Breast epithelium (tissue), 4 donors: ENCODE results near the gene AGBL1. TPM values are rescaled to one million over a fixed set of nuclear protein-coding genes. Genes with fewer than 3 reads are reported as not detected.

Source experiments
- DNase-seq, 2 donors: peaks; one replicate each; pipeline ENCODE4 v3.0.0-alpha.2; 2019; ENCODE audit warnings: low spot score in 2 of 2
- H3K27ac ChIP-seq, 2 donors: fragments of 200-600 bp; sonication (generic) in 1 of 2; one replicate each; pipeline ENCODE4 v1.5.1; 2016 to 2019; ENCODE audit warnings: mild to moderate bottlenecking in 1 of 2
- H3K27me3 ChIP-seq, 2 donors: fragments of 200-600 bp; sonication (generic) in 1 of 2; one replicate each; pipeline versions ENCODE4 v1.5.1 to v1.6.0; 2017 to 2019; ENCODE audit warnings: control low read depth in 1 of 2, mild to moderate bottlenecking in 1 of 2
- H3K36me3 ChIP-seq: fragments of 200-600 bp; one replicate; pipeline ENCODE4 v1.5.1; 2019
- H3K4me1 ChIP-seq, 2 donors: fragments of 200-600 bp; sonication (generic); one replicate each; pipeline ENCODE4 v1.5.1; 2016 to 2019; ENCODE audit warnings: control low read depth in 1 of 2
- H3K4me3 ChIP-seq, 3 donors: fragments of 200-600 bp; sonication (generic); 1 replicate in 2 of 3; 2 replicates in 1 of 3; pipeline ENCODE4 v1.5.1; 2016 to 2019; ENCODE audit warnings: mild to moderate bottlenecking in 3 of 3, moderate library complexity in 2 of 3
- H3K9me3 ChIP-seq, 2 donors: fragments of 200-600 bp; sonication (generic) in 1 of 2; one replicate each; pipeline ENCODE4 v1.5.1; 2016 to 2019; ENCODE audit warnings: control low read depth in 1 of 2
- POLR2A ChIP-seq: fragments of 450-650 bp; IDR thresholded peaks from one replicate; pipeline ENCODE4 v1.6.1; 2016; ENCODE audit warnings: antibody characterized with exemption, mild to moderate bottlenecking, moderate library complexity
- POLR2AphosphoS5 ChIP-seq, 3 donors: sonication (generic); formaldehyde crosslinking; IDR thresholded peaks; one replicate each; pipeline ENCODE4 v1.6.1; 2017; ENCODE audit warnings: antibody characterized with exemption in 3 of 3
- intact Hi-C: fragments of 100-400 bp; cut with DNase I; formaldehyde crosslinking; loops from one replicate; pipeline ENCODE4 v1.15.1; 2023; ENCODE audit warnings: low total_unique reads
- total RNA-seq, 3 donors: library from RNA; depleted of rRNA; stranded (reverse); fragments of >200 nt; gene quantifications; one replicate each; pipeline ENCODE4 v1.1.0, GENCODE V29; 2016
- TF ChIP-seq, protein P1 (sequence below), 3 donors: fragments of 450-650 bp; IDR thresholded peaks; one replicate each; pipeline ENCODE4 v1.5.1; 2016 to 2017; ENCODE audit warnings: antibody characterized with exemption in 3 of 3, mild to moderate bottlenecking in 3 of 3, moderate library complexity in 3 of 3

Gene AGBL1
- total RNA-seq, 3 donors from 2014 or later = not detected

DNA sequence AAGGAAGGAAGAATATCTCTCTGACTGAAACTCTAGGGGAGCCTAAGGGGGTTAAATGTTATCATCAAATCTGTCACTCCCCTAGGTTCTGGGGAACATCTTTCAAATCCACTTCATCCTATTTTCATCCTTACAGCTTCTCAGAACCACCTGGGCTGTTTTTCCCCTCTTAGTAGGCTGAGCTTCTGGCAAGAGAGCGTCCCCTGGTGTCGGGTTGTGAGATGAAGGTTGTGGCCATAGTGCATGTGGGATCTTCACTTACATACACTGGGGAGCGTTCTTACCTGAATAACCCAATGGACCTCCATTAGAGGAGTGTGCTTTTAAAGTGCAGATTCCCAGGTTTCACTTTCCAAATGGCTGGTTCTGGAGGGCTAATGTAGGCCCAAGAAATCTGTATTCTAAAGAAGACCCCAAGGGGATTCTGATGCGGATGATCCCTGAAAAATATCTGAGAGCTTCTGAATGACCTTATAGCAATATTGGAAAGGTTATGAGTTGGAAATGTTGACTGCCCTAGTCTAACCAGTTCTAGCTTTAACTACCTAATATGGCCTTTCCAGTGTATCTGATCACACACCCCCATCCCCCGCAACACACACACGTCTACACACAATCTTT is 663.7 kb downstream of the AGBL1 start:
- no peaks in the 10 kb centered on the region for H3K36me3 ChIP-seq
- H3K27me3 ChIP-seq = no peaks in the 10 kb centered on the region
- H3K4me1 ChIP-seq = no peaks in the 10 kb centered on the region
- intact Hi-C loops = no loop called here
- H3K4me3 ChIP-seq = no peak overlapping the region
- no peak for TF ChIP-seq POLR2AphosphoS5 (IDR thresholded peaks at IDR 0.05)
- TF ChIP-seq, protein P1, sequence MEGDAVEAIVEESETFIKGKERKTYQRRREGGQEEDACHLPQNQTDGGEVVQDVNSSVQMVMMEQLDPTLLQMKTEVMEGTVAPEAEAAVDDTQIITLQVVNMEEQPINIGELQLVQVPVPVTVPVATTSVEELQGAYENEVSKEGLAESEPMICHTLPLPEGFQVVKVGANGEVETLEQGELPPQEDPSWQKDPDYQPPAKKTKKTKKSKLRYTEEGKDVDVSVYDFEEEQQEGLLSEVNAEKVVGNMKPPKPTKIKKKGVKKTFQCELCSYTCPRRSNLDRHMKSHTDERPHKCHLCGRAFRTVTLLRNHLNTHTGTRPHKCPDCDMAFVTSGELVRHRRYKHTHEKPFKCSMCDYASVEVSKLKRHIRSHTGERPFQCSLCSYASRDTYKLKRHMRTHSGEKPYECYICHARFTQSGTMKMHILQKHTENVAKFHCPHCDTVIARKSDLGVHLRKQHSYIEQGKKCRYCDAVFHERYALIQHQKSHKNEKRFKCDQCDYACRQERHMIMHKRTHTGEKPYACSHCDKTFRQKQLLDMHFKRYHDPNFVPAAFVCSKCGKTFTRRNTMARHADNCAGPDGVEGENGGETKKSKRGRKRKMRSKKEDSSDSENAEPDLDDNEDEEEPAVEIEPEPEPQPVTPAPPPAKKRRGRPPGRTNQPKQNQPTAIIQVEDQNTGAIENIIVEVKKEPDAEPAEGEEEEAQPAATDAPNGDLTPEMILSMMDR (IDR thresholded peaks at IDR 0.05) = peak in 2 of 3 donors; percentile 41 to 45
- H3K9me3 ChIP-seq = no peaks in the 10 kb centered on the region
- H3K27ac ChIP-seq = no peak overlapping the region
- DNase-seq = no peak

GRCh38 chr15:86744198-86744780 is 664.6 kb downstream of the AGBL1 start:
- H3K36me3 ChIP-seq = no peaks in the 10 kb centered on the region
- intact Hi-C loops = no loop called here
- DNase-seq = no peak

DNA sequence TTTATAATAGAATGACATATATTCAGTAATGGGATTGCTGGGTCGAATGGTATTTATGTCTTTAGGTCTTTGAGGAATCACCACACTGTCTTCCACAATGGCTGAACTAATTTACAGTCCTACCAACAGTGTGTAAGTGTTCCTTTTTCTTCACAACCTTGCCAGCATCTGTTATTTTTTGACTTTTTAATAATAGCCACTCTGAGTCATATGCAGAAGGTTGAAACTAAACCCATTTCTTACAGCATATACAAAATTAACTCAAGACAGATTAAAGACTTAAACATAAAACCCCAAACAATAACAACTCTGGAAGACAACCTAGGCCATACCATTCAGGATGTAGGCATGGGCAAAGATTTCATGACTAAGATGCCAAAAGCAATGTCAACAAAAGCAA is 671.4 kb downstream of the AGBL1 start:
- H3K9me3 ChIP-seq = no peaks in the 10 kb centered on the region
- intact Hi-C loops = no loop called here
- no peaks in the 10 kb centered on the region for H3K27me3 ChIP-seq
- H3K27ac ChIP-seq = no peak overlapping the region
- no peak overlapping the region for H3K4me3 ChIP-seq
- no peaks in the 10 kb centered on the region for H3K4me1 ChIP-seq
- DNase-seq = no peak
- TF ChIP-seq POLR2A (no peak), POLR2AphosphoS5 (IDR thresholded peaks at IDR 0.05) (no peak)
- TF ChIP-seq, protein P1 (IDR thresholded peaks at IDR 0.05) = no peak
- no peaks in the 10 kb centered on the region for H3K36me3 ChIP-seq

More at GRCh38 chr15:86744198-86744780, 664.6 kb downstream of the AGBL1 start:
- H3K27me3 ChIP-seq = no peaks in the 10 kb centered on the region
- H3K4me1 ChIP-seq = no peaks in the 10 kb centered on the region
- no peaks in the 10 kb centered on the region for H3K9me3 ChIP-seq
- TF ChIP-seq POLR2AphosphoS5 (IDR thresholded peaks at IDR 0.05) = no peak
- H3K27ac ChIP-seq = no peak overlapping the region
- no peak overlapping the region for H3K4me3 ChIP-seq

GRCh38 chr15:86754846-86755245 is 675.2 kb downstream of the AGBL1 start:
- intact Hi-C loops = no loop called here
- TF ChIP-seq POLR2A = no peak
- TF ChIP-seq POLR2AphosphoS5 (IDR thresholded peaks at IDR 0.05) = no peak
- TF ChIP-seq, protein P1 (IDR thresholded peaks at IDR 0.05) = no peak
- Histone ChIP-seq H3K4me1 (no peaks in the 10 kb centered on the region), H3K36me3 (no peaks in the 10 kb centered on the region), H3K27me3 (no peaks in the 10 kb centered on the region), H3K27ac (no peak overlapping the region), H3K4me3 (no peak overlapping the region), H3K9me3 (no peaks in the 10 kb centered on the region)
- no peak for DNase-seq

DNA sequence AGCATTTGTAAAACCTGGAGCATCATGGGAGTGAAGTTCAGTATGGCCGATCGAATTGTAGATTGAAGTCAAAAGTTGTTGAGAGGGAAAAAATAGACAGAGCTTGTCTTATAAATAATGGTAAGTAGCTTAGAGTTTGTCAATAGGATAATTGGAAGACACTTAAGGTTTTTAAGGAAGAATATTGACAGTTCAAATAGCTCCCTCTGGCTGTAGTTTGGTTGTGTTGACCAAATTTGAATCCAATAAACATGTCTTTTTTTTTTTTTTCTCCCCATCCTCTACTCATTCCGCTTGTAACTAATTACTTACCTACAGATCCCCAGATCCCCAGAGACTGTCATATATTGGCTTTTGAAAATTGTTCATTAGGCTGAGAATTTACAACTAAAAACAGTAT is 677.0 kb downstream of the AGBL1 start:
- intact Hi-C loops = no loop called here
- no peak for DNase-seq

More for the DNA sequence above, 677.0 kb downstream of the AGBL1 start:
- no peaks in the 10 kb centered on the region for H3K4me1 ChIP-seq
- no peak for TF ChIP-seq POLR2AphosphoS5 (IDR thresholded peaks at IDR 0.05)
- TF ChIP-seq POLR2A = no peak
- TF ChIP-seq, protein P1 (IDR thresholded peaks at IDR 0.05) = no peak
- no peaks in the 10 kb centered on the region for H3K9me3 ChIP-seq
- H3K36me3 ChIP-seq = no peaks in the 10 kb centered on the region
- H3K27ac ChIP-seq = no peak overlapping the region
- H3K4me3 ChIP-seq = no peak overlapping the region
- H3K27me3 ChIP-seq = peaks cover 0 to 5% of the 10 kb centered on the region in 2 donors
